ENCODE measurements around the gene SEPSECS. TPM values are rescaled to one million over a fixed set of nuclear protein-coding genes. Genes with fewer than 3 reads are reported as not detected.

Gene SEPSECS
- total RNA-seq, 4 donors from 2014 or later: 6.4 to 8.5 (median 7.2) TPM

- no peak overlapping the region for H3K4me3 ChIP-seq (ENCODE audit: low read depth, poor library complexity, severe bottlenecking)
- TF ChIP-seq POLR2A (IDR thresholded peaks at IDR 0.05) (no peak), CTCF (IDR thresholded peaks at IDR 0.05) (no peak)
- DNase-seq (ENCODE audit: low spot score in 2 of 2): no peak
- intact Hi-C loops (cut with DNase I; ENCODE audit: low total_unique reads): no loop called here
Measured at GRCh38 chr4:25133132-25133531, 27.1 kb downstream of the SEPSECS start.

GRCh38 chr4:25131926-25132325, 28.3 kb downstream of the SEPSECS start:
- intact Hi-C loops (cut with DNase I; ENCODE audit: low total_unique reads): no loop called here
- no peak for DNase-seq (ENCODE audit: low spot score in 2 of 2)
- TF ChIP-seq CTCF (IDR thresholded peaks at IDR 0.05) (no peak), POLR2A (IDR thresholded peaks at IDR 0.05) (no peak)
- no peak overlapping the region for H3K4me3 ChIP-seq (ENCODE audit: low read depth, poor library complexity, severe bottlenecking)

GRCh38 chr4:25131381-25131780, 28.9 kb downstream of the SEPSECS start:
- no peak for DNase-seq (ENCODE audit: low spot score in 2 of 2)
- intact Hi-C loops (cut with DNase I; ENCODE audit: low total_unique reads): no loop called here
- 93 to 100% methylated on average over 2 of the region's 2 CpGs for WGBS, 2 donors
- TF ChIP-seq CTCF (IDR thresholded peaks at IDR 0.05) (no peak), POLR2A (IDR thresholded peaks at IDR 0.05) (no peak)
- no peak overlapping the region for H3K4me3 ChIP-seq (ENCODE audit: low read depth, poor library complexity, severe bottlenecking)

GRCh38 chr4:25129917-25130316, 30.3 kb downstream of the SEPSECS start:
- H3K4me3 ChIP-seq (ENCODE audit: low read depth, poor library complexity, severe bottlenecking): no peak overlapping the region
- 95 to 96% methylated on average over 1 of the region's 1 CpG for WGBS, 2 donors
- no peak for TF ChIP-seq POLR2A (IDR thresholded peaks at IDR 0.05)
- no peak for TF ChIP-seq CTCF (IDR thresholded peaks at IDR 0.05)
- DNase-seq (ENCODE audit: low spot score in 2 of 2): no peak
- intact Hi-C loops (cut with DNase I; ENCODE audit: low total_unique reads): no loop called here

- no peak overlapping the region for H3K4me3 ChIP-seq (ENCODE audit: low read depth, poor library complexity, severe bottlenecking)
- intact Hi-C loops (cut with DNase I; ENCODE audit: low total_unique reads): no loop called here
- no peak for DNase-seq (ENCODE audit: low spot score in 2 of 2)
- TF ChIP-seq POLR2A (IDR thresholded peaks at IDR 0.05): no peak
- no peak for TF ChIP-seq CTCF (IDR thresholded peaks at IDR 0.05)
Measured at GRCh38 chr4:25128671-25129070, 31.6 kb downstream of the SEPSECS start.

- intact Hi-C loops (cut with DNase I; ENCODE audit: low total_unique reads): no loop called here
- no peak overlapping the region for H3K4me3 ChIP-seq (ENCODE audit: low read depth, poor library complexity, severe bottlenecking)
- TF ChIP-seq CTCF (IDR thresholded peaks at IDR 0.05): no peak
- TF ChIP-seq POLR2A (IDR thresholded peaks at IDR 0.05): no peak
- WGBS, 2 donors: 92 to 93% methylated on average over 3 of the region's 3 CpGs
- DNase-seq (ENCODE audit: low spot score in 2 of 2): no peak
Measured at GRCh38 chr4:25123236-25123635, 37.0 kb downstream of the SEPSECS start.

Measured in lower leg skin (tissue), 4 donors.